ENCODE data around the gene DDX56.

DNA sequence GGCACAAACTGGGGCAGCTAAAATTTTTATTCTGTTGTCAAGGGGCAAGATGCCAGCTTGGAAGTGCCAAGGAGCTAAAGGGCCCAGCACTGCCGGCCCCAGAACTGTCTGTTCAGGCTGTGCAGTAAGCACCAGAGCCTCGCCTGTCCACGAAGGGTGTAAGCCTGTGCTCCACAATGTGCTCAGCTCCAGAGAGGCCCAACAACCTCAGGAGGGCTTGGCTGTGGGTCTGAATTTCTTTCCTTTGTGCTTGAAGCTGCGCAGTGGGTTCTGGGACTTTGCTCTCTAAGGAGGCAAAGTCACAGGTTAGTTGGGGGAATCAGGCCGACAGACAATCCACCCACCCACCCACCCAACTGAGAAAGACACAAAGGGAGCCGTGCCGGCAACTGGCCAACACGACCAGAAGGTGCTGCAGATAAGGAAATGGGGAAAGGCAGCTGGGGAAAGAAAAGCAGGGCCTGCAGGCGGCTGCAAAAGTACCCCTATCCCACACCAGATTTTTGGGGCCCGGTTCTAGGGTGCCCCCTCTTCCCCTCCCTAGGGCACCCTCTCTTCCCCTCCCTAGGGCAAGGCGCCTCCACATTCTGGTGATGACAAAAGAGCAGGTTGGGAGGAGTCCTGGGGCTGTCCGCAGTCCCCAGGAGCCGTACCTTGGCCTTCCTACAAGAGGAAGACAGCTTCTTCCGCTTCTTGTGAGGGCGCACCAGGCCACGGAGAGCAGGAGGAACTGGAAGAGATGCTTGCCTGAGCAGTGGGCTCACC, 7.7 kb downstream of the DDX56 start:
- TF ChIP-seq CTCF (conservative IDR thresholded peaks at IDR 0.05; ENCODE audit: low read length) (no peak; the same call in 1 of the 2 replicates), EZH2phosphoT487 (IDR thresholded peaks at IDR 0.05; ENCODE audit: borderline replicate concordance) (no peak)
